HUES64 (cell line): Measurements from ENCODE around the gene GRIK2.

Source experiments
- H3K27ac ChIP-seq: 2 replicates; pipeline ENCODE4 v1.7.0; 2013; ENCODE audit warnings: low read depth, low read length, inconsistent platforms
- H3K27me3 ChIP-seq: 2 replicates; pipeline ENCODE4 v1.6.1; 2013; ENCODE audit warnings: mild to moderate bottlenecking, low read length; ENCODE audit not compliant: insufficient read depth
- H3K36me3 ChIP-seq: 2 replicates; pipeline ENCODE4 v1.6.1; 2013; ENCODE audit warnings: mild to moderate bottlenecking, low read length; ENCODE audit not compliant: insufficient read depth
- H3K4me1 ChIP-seq: 2 replicates; pipeline ENCODE4 v1.6.1; 2013; ENCODE audit warnings: mild to moderate bottlenecking, low read length, moderate library complexity; ENCODE audit not compliant: insufficient read depth
- H3K4me3 ChIP-seq: 2 replicates; pipeline ENCODE4 v1.5.1; 2013; ENCODE audit warnings: mild to moderate bottlenecking, low read length, moderate library complexity
- H3K9ac ChIP-seq: 2 replicates; pipeline ENCODE4 v1.6.1; 2013; ENCODE audit warnings: mild to moderate bottlenecking, low read depth, low read length
- H3K9me3 ChIP-seq: 2 replicates; pipeline ENCODE4 v1.6.1; 2013; ENCODE audit warnings: low read depth, low read length; ENCODE audit not compliant: insufficient read depth
- WGBS: fragments of 150-250, 120-280 bp; methylation state at CpG from one replicate; pipeline ENCODE4 v1.1.7; 2013; ENCODE audit warnings: missing lambda C conversion rate; 5-methylcytosine and 5-hydroxymethylcytosine counted together

The GRIK2 gene

GRCh38 chr6:101682937-101683336 lies 289.4 kb downstream of the GRIK2 start:
- WGBS, result 98% methylated on average over 4 of the region's 5 CpGs
- no peak overlapping the region for H3K4me3 ChIP-seq
- H3K27me3 ChIP-seq, result no peaks in the 10 kb centered on the region
- no peaks in the 10 kb centered on the region for H3K36me3 ChIP-seq
- H3K9me3 ChIP-seq, result no peaks in the 10 kb centered on the region
- H3K9ac ChIP-seq, result no peak overlapping the region
- no peak overlapping the region for H3K27ac ChIP-seq
- H3K4me1 ChIP-seq, result peaks cover 30% of the 10 kb centered on the region

DNA sequence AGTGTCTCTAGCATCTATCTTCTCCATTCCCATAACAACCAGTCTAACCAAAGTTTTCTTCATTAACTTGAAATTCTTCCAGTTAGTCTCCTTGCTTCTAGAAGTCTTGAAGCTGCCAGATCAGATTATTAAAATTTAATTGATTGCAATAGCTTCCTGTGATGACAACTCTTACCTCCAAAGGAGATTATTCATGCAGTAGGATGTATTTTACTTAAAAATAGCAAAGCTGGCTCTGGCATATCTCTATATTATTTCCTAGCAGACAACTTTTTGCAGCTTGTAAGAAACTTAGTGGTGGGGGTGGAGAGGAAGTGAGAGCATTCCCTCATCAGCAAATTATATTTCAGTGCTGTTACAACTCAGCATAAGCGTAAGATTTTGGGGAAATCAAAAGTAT lies 290.4 kb downstream of the GRIK2 start:
- Histone ChIP-seq H3K36me3 (no peaks in the 10 kb centered on the region), H3K9ac (no peak overlapping the region), H3K4me1 (peaks cover 24% of the 10 kb centered on the region), H3K27me3 (no peaks in the 10 kb centered on the region), H3K4me3 (no peak overlapping the region), H3K9me3 (no peaks in the 10 kb centered on the region), H3K27ac (no peak overlapping the region)
- no CpG with 5 or more reads among the region's 1 CpG for WGBS

DNA sequence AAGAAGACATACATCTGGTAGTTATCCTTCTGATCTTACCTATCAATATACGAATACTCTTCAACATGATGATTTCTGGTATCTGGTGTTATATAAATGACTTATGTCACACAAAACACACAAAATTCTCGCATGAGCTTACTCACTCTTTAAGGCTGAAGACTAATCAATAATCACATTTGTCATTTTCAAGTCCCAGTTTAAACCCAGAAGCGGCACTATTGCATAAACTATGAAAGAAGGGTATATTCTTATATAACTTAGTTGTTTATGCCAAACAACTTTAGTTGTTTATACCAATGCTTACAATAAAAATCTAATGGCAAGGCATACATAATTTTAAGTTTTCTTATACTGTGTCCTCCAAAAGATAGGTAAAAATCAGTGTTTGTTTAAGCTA lies 293.1 kb downstream of the GRIK2 start:
- no peak overlapping the region for H3K9ac ChIP-seq
- peaks cover 19% of the 10 kb centered on the region for H3K4me1 ChIP-seq
- H3K36me3 ChIP-seq, result no peaks in the 10 kb centered on the region
- 100% methylated on average over 1 of the region's 3 CpGs for WGBS
- H3K27me3 ChIP-seq, result no peaks in the 10 kb centered on the region
- H3K9me3 ChIP-seq, result no peaks in the 10 kb centered on the region
- no peak overlapping the region for H3K27ac ChIP-seq
- no peak overlapping the region for H3K4me3 ChIP-seq

- Histone ChIP-seq H3K27me3 (no peaks in the 10 kb centered on the region), H3K9me3 (no peaks in the 10 kb centered on the region), H3K27ac (no peak overlapping the region), H3K36me3 (no peaks in the 10 kb centered on the region), H3K4me3 (no peak overlapping the region), H3K9ac (no peak overlapping the region), H3K4me1 (no peaks in the 10 kb centered on the region; the same call in 1 of the 2 replicates)
- WGBS, result no CpG with 5 or more reads among the region's 1 CpG
Observed at GRCh38 chr6:101689156-101689555, 295.6 kb downstream of the GRIK2 start.

GRCh38 chr6:101689695-101690094 lies 296.2 kb downstream of the GRIK2 start:
- Histone ChIP-seq H3K27ac (no peak overlapping the region), H3K9me3 (no peaks in the 10 kb centered on the region), H3K27me3 (no peaks in the 10 kb centered on the region), H3K4me3 (no peak overlapping the region), H3K4me1 (no peaks in the 10 kb centered on the region), H3K36me3 (no peaks in the 10 kb centered on the region), H3K9ac (no peak overlapping the region)
- 94% methylated on average over 2 of the region's 2 CpGs for WGBS

- no peaks in the 10 kb centered on the region for H3K9me3 ChIP-seq
- no peaks in the 10 kb centered on the region for H3K27me3 ChIP-seq
- no peak overlapping the region for H3K9ac ChIP-seq
- H3K4me1 ChIP-seq, result peaks cover 20% of the 10 kb centered on the region; the same call in 1 of the 2 replicates
- H3K27ac ChIP-seq, result no peak overlapping the region
- H3K36me3 ChIP-seq, result no peaks in the 10 kb centered on the region
- no peak overlapping the region for H3K4me3 ChIP-seq
- whole genome bisulfite sequencing, result 60% methylated on average over 3 of the region's 3 CpGs
Observed at GRCh38 chr6:101700655-101701054, 307.1 kb downstream of the GRIK2 start.

- no peak overlapping the region for H3K4me3 ChIP-seq
- no peak overlapping the region for H3K27ac ChIP-seq
- WGBS, result 93% methylated on average over 2 of the region's 2 CpGs
- H3K9me3 ChIP-seq, result no peaks in the 10 kb centered on the region
- no peaks in the 10 kb centered on the region for H3K27me3 ChIP-seq
- H3K36me3 ChIP-seq, result no peaks in the 10 kb centered on the region
- peaks cover 14% of the 10 kb centered on the region; the same call in 1 of the 2 replicates for H3K4me1 ChIP-seq
- no peak overlapping the region for H3K9ac ChIP-seq
Observed at GRCh38 chr6:101703311-101703710, 309.8 kb downstream of the GRIK2 start.

- no peaks in the 10 kb centered on the region for H3K27me3 ChIP-seq
- no peak overlapping the region for H3K4me3 ChIP-seq
- H3K36me3 ChIP-seq, result no peaks in the 10 kb centered on the region
- H3K27ac ChIP-seq, result no peak overlapping the region
- no peaks in the 10 kb centered on the region for H3K9me3 ChIP-seq
- no peak overlapping the region for H3K9ac ChIP-seq
- H3K4me1 ChIP-seq, result peaks cover 16% of the 10 kb centered on the region
Observed at GRCh38 chr6:101705866-101706265, 312.4 kb downstream of the GRIK2 start.

DNA sequence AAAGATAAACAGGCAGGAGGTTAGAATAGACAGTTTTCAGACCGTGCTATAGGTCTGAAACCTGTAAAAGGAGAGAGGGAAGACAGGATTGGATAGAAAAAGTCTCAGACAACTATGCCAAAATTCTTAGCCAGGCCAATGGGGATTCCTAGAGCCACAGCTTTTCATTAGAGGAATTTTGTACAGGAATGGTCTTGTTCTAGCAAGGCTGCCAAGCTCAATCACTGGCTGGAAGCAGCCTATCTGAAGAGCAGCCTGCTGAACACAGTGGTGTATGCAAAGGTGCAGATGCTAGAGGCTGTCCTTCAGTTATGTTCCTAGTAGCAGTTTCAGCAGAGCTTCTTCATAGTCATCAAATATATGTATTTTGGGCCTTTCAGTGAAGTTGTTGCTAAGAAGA lies 313.1 kb downstream of the GRIK2 start:
- Histone ChIP-seq H3K36me3 (no peaks in the 10 kb centered on the region), H3K27ac (no peak overlapping the region), H3K4me1 (peaks cover 9% of the 10 kb centered on the region), H3K27me3 (no peaks in the 10 kb centered on the region), H3K4me3 (no peak overlapping the region), H3K9me3 (no peaks in the 10 kb centered on the region), H3K9ac (no peak overlapping the region)
- WGBS, result 91% methylated on average over 1 of the region's 1 CpG

- WGBS, result no CpG with 5 or more reads among the region's 1 CpG
Observed at GRCh38 chr6:101711518-101711917, 318.0 kb downstream of the GRIK2 start.

GRCh38 chr6:101716387-101716786 lies 322.9 kb downstream of the GRIK2 start:
- Histone ChIP-seq H3K4me1 (peaks cover 73% of the 10 kb centered on the region), H3K9ac (no peak overlapping the region), H3K9me3 (no peaks in the 10 kb centered on the region), H3K36me3 (no peaks in the 10 kb centered on the region), H3K4me3 (no peak overlapping the region; the same call in 1 of the 2 replicates), H3K27me3 (peaks cover 8% of the 10 kb centered on the region; the same call in 1 of the 2 replicates), H3K27ac (no peak overlapping the region)
- 4% methylated on average over 1 of the region's 1 CpG for WGBS

More at GRCh38 chr6:101711518-101711917, 318.0 kb downstream of the GRIK2 start:
- Histone ChIP-seq H3K36me3 (no peaks in the 10 kb centered on the region), H3K27me3 (peaks cover 8% of the 10 kb centered on the region; the same call in 1 of the 2 replicates), H3K4me1 (peaks cover 47% of the 10 kb centered on the region), H3K4me3 (no peak overlapping the region), H3K9me3 (no peaks in the 10 kb centered on the region), H3K9ac (no peak overlapping the region), H3K27ac (no peak overlapping the region)

- Histone ChIP-seq H3K27ac (peak overlapping the region; percentile 70; the same call in 1 of the 2 replicates), H3K36me3 (no peaks in the 10 kb centered on the region), H3K9ac (no peak overlapping the region), H3K4me1 (peaks cover 73% of the 10 kb centered on the region), H3K9me3 (no peaks in the 10 kb centered on the region), H3K27me3 (peaks cover 8% of the 10 kb centered on the region; the same call in 1 of the 2 replicates), H3K4me3 (peak overlapping the region; percentile 25; the same call in 1 of the 2 replicates)
Observed at GRCh38 chr6:101716810-101717209, 323.3 kb downstream of the GRIK2 start.
